Inflammatory macrophage treated with lipopolysaccharide for 1 hour (primary cell): Measurements from ENCODE around the gene IMMT.
"Not testable (repeated sequence)": the region's sequence is repeated elsewhere in the genome, so short reads cannot be mapped to it uniquely, and the experiment has no call there.

Experiments used
- DNase-seq, 2 donors: peaks; one replicate each; pipeline ENCODE4 v3.0.0-alpha.2; 2020 to 2022

The IMMT gene

DNA sequence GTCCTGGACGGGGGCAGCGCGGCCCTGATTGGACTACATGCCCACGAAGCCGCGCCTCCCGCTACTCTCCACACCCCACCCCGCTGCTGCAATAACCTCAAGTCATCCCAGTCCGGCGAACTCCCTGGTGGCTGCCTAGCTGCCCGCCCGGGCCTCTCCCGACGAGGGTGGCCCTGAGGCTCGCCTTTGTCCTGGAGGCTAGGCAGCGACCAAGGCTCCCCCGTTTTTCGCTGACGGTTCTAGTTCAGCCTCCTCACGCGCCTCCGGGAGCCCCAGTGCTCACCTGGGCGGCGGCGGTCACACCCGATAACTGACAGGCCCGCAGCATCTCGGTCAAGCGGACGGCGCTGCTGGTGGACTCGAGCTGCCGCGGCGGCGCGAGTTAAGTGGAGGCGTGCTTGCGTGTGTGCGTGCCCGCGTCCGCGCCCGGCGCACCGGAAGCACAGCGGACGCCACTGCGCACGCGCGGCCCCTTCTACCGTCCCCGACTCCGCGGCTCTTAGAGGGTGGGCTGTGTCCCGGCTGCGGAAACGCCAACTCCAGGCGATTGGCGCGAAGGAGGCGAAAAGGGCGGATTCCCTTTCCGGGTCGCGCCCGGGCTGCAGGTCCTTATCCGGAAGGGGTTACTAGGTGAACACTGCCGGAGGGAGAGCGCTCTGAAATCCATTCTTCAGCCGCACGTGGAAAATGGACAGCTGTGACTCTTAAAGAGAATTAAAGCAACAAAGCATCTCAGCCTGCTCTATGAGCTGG lies at the start of gene IMMT:
IMMT (minus strand) TSS at position 408 of the 753 bp plus-strand sequence; CDS start at position 328, 80 bp downstream.
- DNase-seq, result peak; percentile 95 to 96

DNA sequence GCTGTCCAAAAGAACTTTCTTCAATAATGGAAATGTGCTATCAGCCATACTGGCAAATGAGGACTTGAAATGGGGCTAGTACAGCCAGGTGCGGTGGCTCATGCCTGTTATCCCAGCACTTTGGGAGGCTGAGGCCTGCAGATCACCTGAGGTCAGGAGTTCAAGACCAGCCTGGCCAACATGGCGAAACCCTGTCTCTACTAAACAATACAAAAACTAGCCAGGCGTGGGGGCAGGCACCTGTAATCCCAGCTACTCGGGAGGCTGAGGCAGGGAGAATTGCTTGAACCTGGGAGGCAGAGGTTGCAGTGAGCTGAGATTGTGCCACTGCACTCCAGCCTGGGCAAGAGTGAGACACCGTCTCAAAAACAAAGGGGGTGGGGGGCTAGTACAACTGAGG lies 49.5 kb upstream of the IMMT start:
- not testable (repeated sequence) for DNase-seq

DNA sequence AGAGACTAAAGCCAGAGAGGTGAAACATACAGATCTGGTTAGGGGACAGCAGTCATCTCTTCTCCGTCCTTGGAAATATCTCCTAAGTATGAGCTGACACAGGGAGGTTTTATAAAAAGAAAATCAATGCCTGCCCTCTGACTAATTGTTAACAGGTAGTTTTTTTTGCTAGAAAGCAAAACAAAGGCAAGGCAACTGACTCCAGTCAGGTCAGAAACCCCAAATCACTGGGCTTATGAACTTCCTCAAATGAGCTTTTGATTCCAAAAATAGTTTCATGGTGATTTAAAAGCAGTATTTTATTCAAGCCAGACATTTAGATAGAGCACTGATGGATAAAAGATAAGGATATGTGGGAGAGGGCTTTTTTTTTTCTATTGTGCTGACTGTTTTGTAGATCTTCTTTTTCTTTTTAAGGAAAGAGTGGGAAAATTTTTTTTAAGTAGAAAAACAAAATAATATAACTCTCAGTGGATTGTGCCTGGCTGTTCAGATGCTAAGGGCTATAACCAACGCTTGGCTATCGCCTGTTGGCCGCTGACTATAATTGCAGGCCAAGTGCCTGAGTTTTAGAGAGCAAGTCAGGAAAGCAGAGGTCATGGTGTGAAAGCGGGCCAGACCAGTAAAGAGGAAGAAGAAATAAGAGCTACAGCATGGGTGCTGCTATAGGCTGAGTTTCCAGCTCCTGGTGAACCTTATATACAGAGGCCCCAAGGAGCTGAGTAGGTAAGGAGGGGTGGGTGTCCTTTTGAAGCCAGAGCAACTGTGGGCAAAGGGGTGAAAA lies 48.9 kb upstream of the IMMT start:
- peak; percentile 13 to 16 for DNase-seq

DNA sequence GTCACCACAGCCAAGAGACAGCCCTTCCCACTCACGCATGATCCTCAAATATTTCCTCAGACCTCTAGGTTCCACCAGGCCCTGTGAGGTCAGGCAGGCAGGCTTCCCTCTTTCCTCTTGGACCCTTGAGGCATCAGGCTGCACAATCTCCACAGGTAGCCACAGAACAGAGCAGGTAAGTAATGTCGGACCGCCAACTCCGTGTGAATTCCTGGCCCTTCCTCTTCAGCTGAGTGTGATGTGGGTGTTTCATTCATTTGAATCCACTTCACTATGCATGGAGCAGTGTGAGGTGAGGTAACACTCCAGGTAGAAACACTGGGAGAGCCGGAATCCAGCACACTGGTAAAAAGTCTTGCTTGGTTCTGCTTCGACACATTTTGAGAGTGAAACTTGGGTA lies 48.0 kb upstream of the IMMT start:
- DNase-seq, result peak in 1 of 2 donors; percentile 8

DNA sequence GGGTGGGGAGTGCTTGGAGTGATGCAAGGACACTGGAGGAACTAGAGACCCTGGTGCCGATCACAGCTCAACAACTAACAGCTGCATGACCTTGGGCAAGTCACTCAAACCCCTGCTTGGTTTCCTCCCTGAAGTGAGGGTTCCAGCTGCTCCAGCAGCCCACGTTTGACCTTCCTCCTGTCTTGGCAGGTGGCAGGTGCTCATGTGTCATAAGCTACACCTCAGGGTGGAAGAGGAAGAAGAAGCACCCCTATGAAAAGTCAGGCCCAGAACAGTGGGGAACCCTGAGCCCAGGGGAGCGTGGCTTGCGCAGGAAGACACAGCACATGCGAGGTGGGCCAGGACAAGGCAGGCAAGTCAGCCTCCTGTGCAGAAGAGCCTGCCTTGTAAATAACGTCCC lies 46.3 kb upstream of the IMMT start:
- no peak for DNase-seq

DNA sequence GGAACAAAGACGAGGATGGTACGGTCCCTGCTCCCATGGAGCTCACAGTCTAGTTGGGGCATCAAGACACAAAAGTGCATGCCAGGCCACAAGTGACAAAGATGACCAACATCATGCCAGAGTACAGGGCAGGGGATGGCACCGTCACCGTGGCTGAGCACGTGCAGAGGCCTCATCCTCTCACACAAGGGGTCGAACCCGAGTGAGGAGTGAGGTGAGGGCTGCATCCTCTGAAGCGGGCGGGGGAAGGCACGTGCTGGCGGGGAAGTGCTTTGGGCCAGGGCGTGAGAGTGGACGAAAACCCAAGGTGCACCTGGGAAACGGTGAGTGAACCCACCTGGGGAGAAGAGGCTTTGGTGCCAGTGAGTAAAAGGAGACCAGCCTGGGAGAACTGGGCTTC lies 45.0 kb upstream of the IMMT start:
- no peak for DNase-seq

DNA sequence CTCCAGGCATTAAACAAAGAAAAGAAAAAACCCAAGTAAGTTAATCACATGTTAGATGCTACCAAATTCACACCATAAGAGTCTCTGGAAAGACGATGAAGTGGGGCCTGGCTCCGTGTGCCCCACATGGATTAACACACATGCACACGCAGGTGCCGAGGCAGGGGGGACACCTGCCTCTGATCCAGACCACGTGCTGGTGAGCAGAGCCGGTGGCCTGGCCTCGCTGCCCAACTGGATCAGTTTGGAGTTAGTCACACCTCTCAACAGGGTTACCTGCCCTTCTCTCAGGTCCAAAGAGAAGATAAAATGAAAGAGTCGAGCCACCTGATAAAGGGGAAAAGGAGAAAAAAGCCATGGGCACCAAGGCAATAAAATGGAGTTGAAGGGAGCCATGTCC lies 44.5 kb upstream of the IMMT start:
- no peak for DNase-seq

DNA sequence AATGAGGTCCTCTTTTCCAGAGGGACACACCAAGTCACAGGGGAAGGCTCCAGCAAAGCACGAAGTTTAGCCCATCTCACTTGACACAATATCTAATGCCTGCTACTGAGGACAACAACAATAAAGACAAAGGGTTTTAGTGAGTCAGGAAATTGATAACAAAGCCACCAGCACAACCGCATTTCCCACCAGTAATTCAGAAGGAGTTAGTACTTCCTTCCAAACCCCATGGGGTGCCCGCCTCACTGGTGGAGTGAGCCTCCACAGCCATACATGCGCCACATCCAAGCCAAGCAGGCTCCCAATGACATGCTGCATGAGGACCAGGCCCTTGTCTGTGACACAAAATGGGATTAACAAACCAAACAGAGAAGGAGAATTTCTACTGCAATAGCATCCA lies 44.1 kb upstream of the IMMT start:
- no peak for DNase-seq

DNA sequence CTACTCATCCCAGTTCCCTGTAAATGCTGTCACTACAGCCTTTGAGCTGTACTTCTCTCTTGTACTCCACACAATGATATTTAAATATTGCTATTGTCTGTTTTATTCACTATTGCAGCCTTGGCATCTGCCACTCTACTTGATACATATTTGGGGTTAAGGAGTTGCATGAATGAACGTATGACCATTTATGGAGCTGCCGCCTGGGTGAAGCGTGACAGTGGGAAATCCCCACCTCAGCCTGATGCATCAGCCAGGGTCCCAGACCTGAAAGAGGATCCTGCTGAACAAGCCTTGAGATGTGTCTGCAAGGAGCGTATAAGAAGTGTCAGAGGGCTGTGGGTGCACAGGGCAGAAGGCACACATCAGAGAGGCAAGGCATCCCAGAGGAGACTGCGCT lies 43.1 kb upstream of the IMMT start:
- DNase-seq, result peak; percentile 39 to 55

DNA sequence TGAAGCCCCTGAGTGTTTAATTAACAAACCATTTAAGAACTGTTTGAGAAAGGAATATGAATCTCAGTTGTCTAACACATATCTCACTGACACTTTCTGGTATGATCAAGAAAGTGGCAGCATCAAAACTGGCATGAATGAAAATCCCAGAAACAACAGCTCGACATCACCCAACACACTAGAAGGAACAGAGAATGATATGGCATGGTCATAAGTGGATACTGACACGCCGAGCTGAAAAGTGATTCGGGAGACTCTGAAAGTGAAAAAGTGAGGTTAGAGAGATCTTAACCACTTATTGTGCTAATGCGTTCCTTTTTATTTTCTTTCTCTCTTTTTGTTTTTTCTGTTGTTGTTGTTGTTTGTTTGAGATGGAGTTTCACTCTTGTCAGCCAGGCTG lies 41.9 kb upstream of the IMMT start:
- no peak for DNase-seq

DNA sequence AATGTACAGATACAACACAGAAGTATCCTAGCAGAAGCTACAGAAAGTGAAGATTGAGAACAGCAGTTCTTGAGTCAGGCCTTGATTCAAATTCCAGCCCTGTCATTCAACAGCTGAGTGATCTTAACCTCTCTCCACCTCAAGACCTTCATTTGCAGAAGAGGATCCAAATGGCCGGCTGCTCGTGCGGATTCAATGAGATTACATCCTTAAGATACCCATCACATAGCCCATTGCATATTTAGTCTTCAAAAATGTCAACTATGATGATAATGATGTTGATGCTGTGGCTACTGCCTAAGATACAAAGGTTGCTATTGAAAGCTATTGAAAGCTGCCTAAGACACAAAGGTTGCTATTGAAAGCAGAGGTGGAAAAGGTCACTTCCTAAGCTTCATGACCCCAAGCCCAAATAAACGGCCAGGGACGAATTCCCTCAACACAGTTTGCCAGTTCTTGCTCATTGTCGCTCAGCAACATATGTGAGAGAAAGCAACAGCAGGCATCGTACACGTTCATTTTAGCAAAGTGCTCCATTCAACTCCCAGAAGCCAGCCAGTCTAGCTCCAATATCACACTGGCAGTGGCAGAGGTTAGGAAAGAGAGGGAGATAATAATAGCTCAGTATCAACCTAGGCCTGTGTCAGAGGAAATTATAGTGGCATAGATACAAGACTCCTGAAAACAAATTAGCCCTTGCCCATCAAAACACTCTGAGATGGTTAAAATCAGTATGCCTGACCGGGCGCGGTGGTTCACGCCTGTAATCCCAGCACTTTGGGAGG lies 40.1 kb upstream of the IMMT start:
- DNase-seq, result no peak

DNA sequence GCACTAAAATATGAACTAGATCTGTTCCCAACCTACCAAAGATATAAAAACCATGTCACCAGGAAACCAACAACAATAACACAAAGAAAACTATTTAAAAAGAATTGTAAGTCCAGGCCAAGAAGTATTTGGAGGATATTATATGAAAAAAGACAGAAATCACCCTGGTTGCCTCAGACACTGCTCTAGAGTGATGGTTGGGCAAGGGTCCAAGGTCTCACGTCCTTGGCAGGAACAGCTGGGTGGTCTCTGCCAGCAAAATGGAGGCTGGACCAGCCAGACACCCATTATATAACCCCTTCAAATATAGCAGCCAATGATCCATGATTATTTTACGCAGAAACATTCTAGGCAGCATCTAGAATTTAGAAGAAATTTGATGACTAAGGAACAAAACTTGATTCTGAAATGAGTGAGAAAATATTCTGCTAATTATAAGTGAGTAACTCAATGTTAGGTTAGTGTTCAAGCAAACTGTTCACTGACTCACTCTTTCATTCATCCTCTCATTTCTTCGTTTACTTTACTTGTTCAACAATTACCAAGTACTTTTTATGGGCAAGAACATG lies 39.4 kb upstream of the IMMT start:
- no peak for DNase-seq

DNA sequence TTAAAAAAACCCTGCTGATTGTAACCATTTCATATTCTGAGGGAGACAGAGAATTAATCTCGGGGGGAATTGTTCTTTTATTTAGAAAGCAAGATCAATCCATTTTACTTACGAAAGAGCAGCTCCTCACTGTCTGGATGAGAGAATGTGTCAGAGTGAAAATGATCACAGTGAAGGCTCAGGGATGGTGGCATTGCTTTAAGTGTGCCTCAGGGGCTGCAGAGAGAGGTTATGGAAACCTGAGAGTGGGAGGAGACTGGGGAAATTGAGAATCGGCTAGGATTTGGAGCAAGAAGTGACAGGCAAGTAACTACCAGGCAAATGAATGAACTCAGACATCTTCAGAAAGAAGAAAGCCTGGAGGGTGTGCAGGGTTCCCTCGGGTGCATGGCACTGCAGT lies 38.2 kb upstream of the IMMT start:
- no peak for DNase-seq

DNA sequence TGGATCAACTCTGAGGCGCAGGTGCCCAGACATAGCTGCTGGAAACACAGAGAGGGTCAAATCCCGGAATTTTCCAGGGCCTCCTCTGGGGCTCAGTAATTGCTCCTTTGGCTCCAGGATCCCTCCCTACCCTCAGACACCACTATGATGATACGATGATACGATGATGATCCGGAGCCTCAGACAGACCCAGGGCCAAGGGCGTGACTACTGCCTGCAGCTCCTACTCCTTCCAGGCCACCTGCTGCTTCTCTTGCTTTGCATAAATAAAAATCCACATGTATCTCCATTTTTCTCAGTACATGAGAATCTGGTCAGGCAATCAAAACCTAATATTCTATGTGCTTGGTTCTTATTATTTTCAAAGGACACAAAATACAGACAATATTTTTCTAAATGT lies 37.6 kb upstream of the IMMT start:
- no peak for DNase-seq

DNA sequence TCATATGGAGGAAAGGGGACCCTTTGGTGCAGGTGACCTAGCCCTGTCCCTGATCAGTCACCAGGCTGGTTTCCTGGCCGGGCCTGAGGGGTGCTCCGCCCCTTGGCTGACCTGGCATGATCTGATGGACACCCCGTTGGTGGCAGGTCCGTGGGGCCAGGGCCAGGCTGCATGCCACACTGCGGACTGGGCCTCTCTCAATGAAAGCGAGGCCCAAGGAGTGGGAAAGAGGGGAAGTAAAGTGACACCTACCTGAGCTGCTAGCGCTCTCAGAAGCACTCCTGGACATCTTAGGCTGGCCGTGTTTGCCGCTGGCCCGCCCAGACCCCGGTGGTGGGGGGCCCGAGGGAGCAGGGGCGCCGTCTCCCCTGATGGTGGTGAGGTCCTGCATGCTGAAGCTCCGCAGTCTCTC lies 37.1 kb upstream of the IMMT start:
- DNase-seq, result no peak

DNA sequence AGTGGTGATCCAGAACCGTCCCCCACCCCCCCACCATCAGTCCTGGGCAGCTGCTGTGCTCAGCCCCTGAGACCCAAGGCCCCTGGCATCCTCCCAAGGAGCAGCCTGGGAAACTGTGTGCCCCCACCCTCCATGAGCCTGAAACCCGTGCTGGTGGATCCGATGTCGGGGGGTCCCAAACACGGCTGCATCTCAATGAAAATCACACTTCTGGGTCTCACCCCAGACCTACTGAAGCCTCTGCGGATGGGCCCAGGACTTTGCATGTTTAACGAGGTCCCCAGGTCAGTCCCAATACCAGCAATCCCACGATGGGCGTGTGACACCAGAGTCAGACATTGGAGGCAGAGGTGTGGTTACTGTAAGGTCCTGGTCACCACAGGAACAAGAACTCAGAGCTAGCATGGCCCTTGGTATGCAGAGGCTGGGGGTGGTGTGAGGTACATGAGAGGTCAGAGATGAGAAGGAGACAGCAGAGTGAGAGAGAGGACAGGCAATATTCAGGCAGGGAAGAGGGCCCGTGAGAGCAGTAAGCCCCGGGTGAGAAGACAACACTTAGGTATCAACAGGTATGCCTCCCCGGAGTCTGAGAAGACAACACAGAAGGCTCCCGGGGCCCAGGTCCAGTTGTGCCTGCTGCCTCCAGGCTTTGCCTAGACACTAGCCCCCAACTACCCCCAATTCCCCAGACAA lies 36.6 kb upstream of the IMMT start:
- DNase-seq, result no peak

DNA sequence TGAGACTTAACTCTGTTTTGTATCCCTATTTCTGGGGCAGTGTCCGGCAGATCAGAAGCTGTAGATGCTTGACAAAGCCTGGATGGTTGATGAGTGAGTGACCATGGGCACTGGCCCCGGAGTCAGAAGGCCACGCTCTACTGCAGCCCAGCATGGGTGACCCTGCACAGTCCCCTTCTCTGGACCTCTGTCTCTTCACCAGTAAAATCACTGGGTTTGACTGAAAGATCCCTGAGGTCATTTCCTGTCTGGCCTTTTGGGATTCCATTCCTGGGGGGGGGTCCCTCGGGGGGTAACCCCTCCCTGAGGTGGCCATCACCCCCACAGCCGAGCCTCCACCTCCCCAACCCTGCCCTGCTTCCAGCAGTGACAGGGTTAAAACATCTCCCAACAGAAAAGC lies 35.7 kb upstream of the IMMT start:
- no peak for DNase-seq

DNA sequence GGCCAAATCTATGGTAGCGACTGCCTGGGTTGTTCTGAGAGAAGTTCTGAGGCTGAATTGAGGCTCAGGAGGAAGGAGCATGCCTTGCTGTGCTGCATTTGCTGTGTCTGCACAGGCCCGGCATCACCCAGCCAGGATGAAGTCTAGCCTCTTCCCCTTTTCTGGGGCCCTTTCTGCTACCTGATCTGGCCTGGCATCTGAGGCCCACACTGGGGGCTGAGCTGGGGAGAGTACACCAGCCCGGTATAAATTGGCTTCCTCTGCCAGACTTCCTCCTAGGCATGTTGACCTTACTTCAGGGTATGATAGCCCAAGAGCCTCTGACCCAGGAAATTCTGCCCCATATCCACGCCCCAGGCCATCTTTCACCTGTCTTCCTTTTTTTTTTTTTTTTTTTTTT lies 34.0 kb upstream of the IMMT start:
- no peak for DNase-seq

DNA sequence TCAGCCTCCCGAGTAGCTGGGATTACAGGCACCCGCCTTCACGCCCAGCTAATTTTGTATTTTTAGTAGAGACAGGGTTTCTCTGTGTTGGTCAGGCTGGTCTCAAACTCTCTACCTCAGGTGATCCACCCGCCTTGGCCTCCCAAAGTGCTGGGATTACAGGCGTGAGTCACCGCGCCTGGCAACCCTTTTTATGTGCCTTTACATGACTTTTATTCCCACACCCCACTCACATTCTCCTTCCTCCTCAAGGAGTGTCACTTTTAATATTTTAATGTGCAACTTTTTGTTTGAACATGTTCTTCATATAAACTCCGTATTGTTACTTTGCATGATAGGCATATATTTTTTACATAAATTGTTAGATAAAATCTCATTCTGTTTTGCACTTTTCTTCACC lies 33.3 kb upstream of the IMMT start:
- not testable (repeated sequence) for DNase-seq

DNA sequence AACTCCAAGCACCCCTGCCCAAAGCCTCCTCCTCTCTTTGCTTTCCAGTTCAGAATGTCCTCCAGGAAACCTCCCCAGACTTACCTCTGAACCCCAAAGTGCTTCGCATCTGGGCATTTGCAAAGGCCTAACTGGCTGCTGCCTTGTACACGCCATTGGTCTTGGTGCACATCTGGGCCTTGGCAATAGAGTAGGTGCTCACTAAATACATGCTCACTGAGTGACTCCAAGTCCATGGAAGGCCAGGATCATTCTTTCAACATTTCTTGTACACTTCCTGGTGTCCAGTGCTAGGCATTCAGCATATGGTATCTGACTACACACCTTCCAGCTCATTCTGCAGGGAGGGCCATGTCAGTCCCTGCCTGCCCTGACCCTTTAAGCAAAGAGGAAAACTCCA lies 32.4 kb upstream of the IMMT start:
- DNase-seq, result no peak

DNA sequence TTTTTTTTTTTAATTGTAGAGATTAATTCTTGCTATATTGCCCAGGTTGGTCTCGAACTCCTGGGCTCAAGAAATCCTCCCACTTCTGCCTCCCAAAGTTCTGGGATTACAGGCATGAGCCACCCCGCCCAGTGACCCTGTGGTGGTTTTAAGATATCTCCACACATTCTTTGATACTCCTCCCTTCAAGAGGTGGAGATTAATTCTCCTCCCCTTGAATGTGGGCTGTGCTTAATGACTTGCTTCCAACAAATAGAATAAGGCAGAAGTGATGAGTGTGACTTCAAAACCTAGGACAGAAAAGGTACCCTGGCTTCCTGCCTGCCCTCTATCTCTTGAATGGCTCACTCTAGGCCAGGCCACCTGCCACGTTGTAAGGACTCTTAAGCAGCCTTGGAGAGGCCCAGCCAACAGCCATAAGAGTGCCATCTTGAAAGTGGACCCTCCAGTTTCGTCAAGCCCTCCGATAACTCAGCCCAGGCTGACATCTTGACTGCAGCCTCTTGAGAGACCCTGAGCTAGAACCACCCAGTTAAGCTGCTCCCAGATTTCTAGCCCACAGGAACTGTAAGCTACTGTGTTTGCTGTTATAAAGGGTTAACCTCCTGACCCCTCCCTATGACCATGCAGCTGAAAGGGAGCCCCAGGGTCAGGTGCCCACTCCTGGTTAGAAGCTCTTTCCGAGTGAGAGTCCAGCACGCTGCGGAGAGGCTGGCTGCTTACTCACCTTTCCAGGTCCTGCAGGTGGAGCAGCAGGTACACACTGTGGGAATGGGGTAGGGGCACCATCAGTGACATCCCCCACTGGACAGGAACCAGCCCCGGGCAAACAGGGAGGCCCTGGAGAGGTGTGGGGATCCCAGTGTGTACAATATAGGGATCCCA lies 31.6 kb upstream of the IMMT start:
- no peak for DNase-seq

DNA sequence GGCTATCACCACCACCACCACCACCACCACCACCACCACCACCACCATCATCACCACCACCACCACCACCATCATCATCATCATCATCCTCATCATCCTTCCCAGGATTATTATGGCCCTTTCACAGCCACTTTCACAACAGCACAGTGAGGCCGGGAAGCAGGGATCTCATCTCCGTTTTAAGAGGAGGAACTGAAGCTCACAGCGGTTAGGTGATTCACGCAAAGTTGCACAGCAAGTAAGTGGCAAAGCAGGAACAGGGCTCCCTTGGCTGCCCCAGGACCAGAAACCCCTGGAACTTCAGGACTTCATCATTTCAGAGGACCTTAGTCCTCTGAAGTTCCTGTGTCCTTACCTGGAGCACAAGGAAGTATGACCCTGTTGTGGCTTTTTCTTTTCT lies 30.8 kb upstream of the IMMT start:
- peak; percentile 45 to 48 for DNase-seq
